Kidney (tissue), 14 donors: ENCODE data around the gene ATP13A5. TPM values are rescaled to one million over a fixed set of nuclear protein-coding genes. Genes with fewer than 3 reads are reported as not detected.

Experiments
- DNase-seq, 5 donors: peaks; one replicate each; pipeline ENCODE4 v3.0.0-alpha.2; 2013 to 2020
- FAIRE-seq: peaks from 2 replicates; lab custom pipeline; 2012; peaks lifted over from hg19 to GRCh38; lab: Jason Lieb, UNC
- H3K27ac ChIP-seq, 2 donors: one replicate each; pipeline ENCODE4 v1.7.0; 2013; ENCODE audit warnings: low read depth in 2 of 2, low read length in 2 of 2, inconsistent platforms in 1 of 2
- H3K27me3 ChIP-seq: one replicate; pipeline ENCODE4 v1.7.1; 2013; ENCODE audit warnings: low read length, inconsistent platforms; ENCODE audit not compliant: control insufficient read depth, insufficient read depth
- H3K36me3 ChIP-seq, 3 donors: one replicate each; pipeline versions ENCODE4 v1.7.0 to v1.7.1; 2013; ENCODE audit warnings: low read length in 3 of 3, control low read depth in 1 of 3, inconsistent platforms in 1 of 3; ENCODE audit not compliant: insufficient read depth in 3 of 3, control insufficient read depth in 2 of 3
- H3K4me1 ChIP-seq, 3 donors: one replicate each; pipeline versions ENCODE4 v1.7.0 to v1.7.1; 2013; ENCODE audit warnings: low read length in 3 of 3, inconsistent platforms in 1 of 3, low read depth in 1 of 3; ENCODE audit not compliant: control insufficient read depth in 2 of 3, insufficient read depth in 2 of 3
- H3K4me3 ChIP-seq, 3 donors: one replicate each; pipeline versions ENCODE4 v1.7.0 to v1.8.1; 2013; ENCODE audit warnings: low read length in 3 of 3, control low read depth in 1 of 3, inconsistent platforms in 1 of 3
- H3K9ac ChIP-seq, 3 donors: one replicate each; pipeline versions ENCODE4 v1.7.0 to v1.7.1; 2013; ENCODE audit warnings: low read length in 3 of 3, control low read depth in 1 of 3, inconsistent platforms in 1 of 3
- H3K9me3 ChIP-seq, 3 donors: one replicate each; pipeline versions ENCODE4 v1.7.0 to v1.7.1; 2013; ENCODE audit warnings: low read length in 3 of 3, control low read depth in 1 of 3, inconsistent platforms in 1 of 3; ENCODE audit not compliant: control insufficient read depth in 2 of 3, insufficient read depth in 1 of 3
- CTCF ChIP-seq: IDR thresholded peaks from 3 replicates; pipeline ENCODE4 v1.5.1; 2012; ENCODE audit warnings: mild to moderate bottlenecking, moderate library complexity, borderline replicate concordance; ENCODE audit not compliant: insufficient read depth; ENCODE audit errors: extremely low read depth
- intact Hi-C: fragments of 100-400 bp; cut with DNase I; formaldehyde crosslinking; loops from one replicate; pipeline ENCODE4 v1.11.1; 2022
- polyA plus RNA-seq: library from polyadenylated mRNA; stranded (reverse); fragments of 350-450 nt; fragmentation: Illumina TruSeq; extraction: RNeasy Lipid Tissue Mini Kit (QIAGEN cat#74804); gene quantifications from one replicate; pipeline ENCODE4 v1.2.3, GENCODE V29; 2014; ENCODE audit warnings: low read depth, low replicate concordance; ENCODE audit not compliant: insufficient read depth
- total RNA-seq: library from RNA; stranded (reverse); fragmentation: NEBNext Ultra II Directional; extraction: Animal tissue kit (Norgen Biotek cat#: 25700); gene quantifications from one replicate; pipeline ENCODE4 v1.2.1, GENCODE V29; 2021
- donor health status: control.
- donor health status: control.
- donor health status: control.
- donor health status: control.
- donor health status: control.
- donor health status: DM: yes; HTN: yes; CAD: no.
- donor health status: Normal renal cell carcinoma (clear cell type).

The ATP13A5 gene
- total and polyA plus RNA-seq, 2 donors from 2014 or later, result not detected

- Histone ChIP-seq H3K9ac (no peak overlapping the region), H3K27ac (no peak overlapping the region), H3K9me3 (no peaks in the 10 kb centered on the region), H3K4me1 (no peaks in the 10 kb centered on the region), H3K36me3 (no peaks in the 10 kb centered on the region), H3K27me3 (no peaks in the 10 kb centered on the region), H3K4me3 (no peak overlapping the region)
- DNase-seq (no peak), FAIRE-seq (no peak)
- intact Hi-C loops, result no loop called here
- no peak for TF ChIP-seq CTCF
These were observed 29.1 kb upstream of the ATP13A5 start for GRCh38 chr3:193407688-193408087.

- FAIRE-seq, result no peak
- intact Hi-C loops, result no loop called here
- no peak for DNase-seq
- no peaks in the 10 kb centered on the region for H3K27me3 ChIP-seq
- no peak for TF ChIP-seq CTCF
- no peaks in the 10 kb centered on the region for H3K9me3 ChIP-seq
- no peaks in the 10 kb centered on the region for H3K4me1 ChIP-seq
- no peak overlapping the region for H3K4me3 ChIP-seq
- H3K9ac ChIP-seq, result no peak overlapping the region
- H3K27ac ChIP-seq, result no peak overlapping the region
- H3K36me3 ChIP-seq, result no peaks in the 10 kb centered on the region
These were observed 28.6 kb upstream of the ATP13A5 start for GRCh38 chr3:193407112-193407511.

GRCh38 chr3:193403307-193403706 is 24.8 kb upstream of the ATP13A5 start:
- Histone ChIP-seq H3K27me3 (no peaks in the 10 kb centered on the region), H3K4me1 (no peaks in the 10 kb centered on the region), H3K36me3 (no peaks in the 10 kb centered on the region), H3K9me3 (no peaks in the 10 kb centered on the region), H3K9ac (no peak overlapping the region), H3K4me3 (no peak overlapping the region), H3K27ac (no peak overlapping the region)
- intact Hi-C loops, result no loop called here
- FAIRE-seq, result no peak
- no peak for TF ChIP-seq CTCF
- no peak for DNase-seq

- FAIRE-seq, result no peak
- TF ChIP-seq CTCF, result no peak
- no peak for DNase-seq
- no peak overlapping the region for H3K4me3 ChIP-seq
- intact Hi-C loops, result no loop called here
- no peaks in the 10 kb centered on the region for H3K36me3 ChIP-seq
- no peaks in the 10 kb centered on the region for H3K9me3 ChIP-seq
- no peaks in the 10 kb centered on the region for H3K27me3 ChIP-seq
- no peak overlapping the region for H3K27ac ChIP-seq
- H3K9ac ChIP-seq, result no peak overlapping the region
- no peaks in the 10 kb centered on the region for H3K4me1 ChIP-seq
These were observed 21.8 kb upstream of the ATP13A5 start for GRCh38 chr3:193400304-193400703.
